ENCODE results near the gene DGKA. TPM values are rescaled to one million over a fixed set of nuclear protein-coding genes. Genes with fewer than 3 reads are reported as not detected.
"Not testable (repeated sequence)": the region's sequence is repeated elsewhere in the genome, so short reads cannot be mapped to it uniquely, and the experiment has no call there.

DGKA gene
- total RNA-seq, 1 experiment from 2014 or later: 58.3 TPM

DNA sequence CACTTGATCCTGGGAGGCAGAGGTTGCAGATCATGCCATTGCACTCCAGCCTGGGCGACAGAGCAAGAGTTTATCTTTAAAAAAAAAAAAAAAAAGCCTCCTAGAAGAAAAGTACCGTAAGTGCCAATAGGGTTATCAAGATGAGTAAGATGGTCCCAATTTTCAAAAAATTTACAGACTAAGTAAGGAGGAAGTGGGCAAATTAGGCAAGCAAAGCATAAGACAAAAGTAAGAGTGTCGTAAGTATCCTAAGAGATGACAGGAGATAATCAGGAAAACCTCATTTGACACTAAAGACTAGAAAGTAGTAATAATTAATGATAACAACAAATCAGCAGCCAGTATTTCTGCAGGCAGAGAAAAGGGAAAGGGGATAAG, 15.5 kb upstream of the DGKA start:
- Histone ChIP-seq H3K27ac (ENCODE audit: low read depth, low read length) (no peak overlapping the region), H2AFZ (ENCODE audit: low read depth, low read length, poor library complexity, severe bottlenecking) (no peak overlapping the region), H3K4me2 (ENCODE audit: low read length) (peak overlapping the region; percentile 48), H3K9me2 (ENCODE audit: insufficient read depth) (no peaks in the 10 kb centered on the region), H3K36me3 (ENCODE audit: control insufficient read depth in 1 of 2, insufficient read depth in 2 of 2, low read length in 2 of 2) (no peaks in the 10 kb centered on the region), H3K4me3 (replicated peaks in 1 of 2; ENCODE audit: low read depth in 1 of 2, low read length in 2 of 2) (no peak overlapping the region), H3K4me1 (ENCODE audit: control insufficient read depth in 1 of 2, insufficient read depth in 2 of 2, low read length in 2 of 2) (peaks cover 27 to 47% of the 10 kb centered on the region in 2 experiments), H3K9me3 (ENCODE audit: control insufficient read depth in 1 of 2, insufficient read depth in 1 of 2, low read depth in 1 of 2, low read length in 2 of 2) (no peaks in the 10 kb centered on the region), H4K20me1 (ENCODE audit: insufficient read depth) (no peaks in the 10 kb centered on the region), H3K79me2 (ENCODE audit: insufficient read depth, low read length) (peaks cover 53% of the 10 kb centered on the region), H3K27me3 (ENCODE audit: insufficient read depth, low read length) (no peaks in the 10 kb centered on the region), H3K9ac (ENCODE audit: low read length) (no peak overlapping the region)
- intact Hi-C loops (cut with micrococcal nuclease): no loop called here
- TF ChIP-seq, protein P1, sequence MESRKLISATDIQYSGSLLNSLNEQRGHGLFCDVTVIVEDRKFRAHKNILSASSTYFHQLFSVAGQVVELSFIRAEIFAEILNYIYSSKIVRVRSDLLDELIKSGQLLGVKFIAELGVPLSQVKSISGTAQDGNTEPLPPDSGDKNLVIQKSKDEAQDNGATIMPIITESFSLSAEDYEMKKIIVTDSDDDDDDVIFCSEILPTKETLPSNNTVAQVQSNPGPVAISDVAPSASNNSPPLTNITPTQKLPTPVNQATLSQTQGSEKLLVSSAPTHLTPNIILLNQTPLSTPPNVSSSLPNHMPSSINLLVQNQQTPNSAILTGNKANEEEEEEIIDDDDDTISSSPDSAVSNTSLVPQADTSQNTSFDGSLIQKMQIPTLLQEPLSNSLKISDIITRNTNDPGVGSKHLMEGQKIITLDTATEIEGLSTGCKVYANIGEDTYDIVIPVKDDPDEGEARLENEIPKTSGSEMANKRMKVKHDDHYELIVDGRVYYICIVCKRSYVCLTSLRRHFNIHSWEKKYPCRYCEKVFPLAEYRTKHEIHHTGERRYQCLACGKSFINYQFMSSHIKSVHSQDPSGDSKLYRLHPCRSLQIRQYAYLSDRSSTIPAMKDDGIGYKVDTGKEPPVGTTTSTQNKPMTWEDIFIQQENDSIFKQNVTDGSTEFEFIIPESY (IDR thresholded peaks at IDR 0.05; ENCODE audit: extremely low read depth, insufficient replicate concordance, low read length): no peak
- RAD21 ChIA-PET (ENCODE audit: low non-redundant PET in 1 of 2, low total read pairs in 2 of 2, uncharacterized antibody in 2 of 2, unreplicated experiment in 2 of 2): interaction anchor here in 1 of 2 experiments (0.7 kb wide), 1 partner anchor 177 kb away, joined by 6 read pairs; no protein-coding TSS in a partner anchor
- POLR2A ChIA-PET: interaction anchor here (0.6 kb wide), 1 partner anchor 79 kb away, joined by 3 read pairs; no protein-coding TSS in a partner anchor
- BruUV-seq (replicated peaks): no TSS peak
- no peak for ATAC-seq
- CTCF ChIA-PET: no interaction called here
- no peak for DNase-seq (ENCODE audit: low read depth, low spot score)

DNA sequence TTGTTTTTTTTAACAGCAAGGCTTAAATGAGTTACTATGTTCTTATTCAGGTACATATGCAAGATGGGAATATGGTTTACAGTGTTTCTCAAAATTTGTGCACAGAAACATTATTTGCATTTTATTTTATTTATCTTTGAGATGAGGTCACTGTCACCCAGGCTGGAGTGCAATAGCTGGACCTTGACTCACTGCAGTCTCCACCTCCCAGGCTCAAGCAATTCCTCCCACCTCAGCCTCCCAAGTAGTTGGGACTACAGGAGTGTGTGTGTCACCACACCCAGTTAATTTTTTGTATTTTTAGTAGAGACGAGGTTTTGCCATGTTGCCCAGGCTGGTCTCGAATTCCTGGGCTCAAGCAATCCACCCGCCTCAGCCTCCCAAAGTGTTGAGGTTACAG, 11.9 kb upstream of the DGKA start:
- H3K4me3 ChIP-seq (replicated peaks in 1 of 2; ENCODE audit: low read depth in 1 of 2, low read length in 2 of 2); DNase-seq (ENCODE audit: low read depth, low spot score); BruUV-seq (replicated peaks); H3K9ac ChIP-seq (ENCODE audit: low read length); H3K27ac ChIP-seq (ENCODE audit: low read depth, low read length); H3K9me2 ChIP-seq (ENCODE audit: insufficient read depth); H3K27me3 ChIP-seq (ENCODE audit: insufficient read depth, low read length); H2AFZ ChIP-seq (ENCODE audit: low read depth, low read length, poor library complexity, severe bottlenecking); H3K9me3 ChIP-seq (ENCODE audit: control insufficient read depth in 1 of 2, insufficient read depth in 1 of 2, low read depth in 1 of 2, low read length in 2 of 2); CTCF ChIA-PET; H3K36me3 ChIP-seq (ENCODE audit: control insufficient read depth in 1 of 2, insufficient read depth in 2 of 2, low read length in 2 of 2); intact Hi-C loops (cut with micrococcal nuclease); RAD21 ChIA-PET (ENCODE audit: low non-redundant PET in 1 of 2, low total read pairs in 2 of 2, uncharacterized antibody in 2 of 2, unreplicated experiment in 2 of 2); H4K20me1 ChIP-seq (ENCODE audit: insufficient read depth): not testable (repeated sequence)
- peak overlapping the region; percentile 39 for H3K4me2 ChIP-seq (ENCODE audit: low read length)
- POLR2A ChIA-PET: interaction anchor here (0.7 kb wide), 1 partner anchor 133 kb away, joined by 5 read pairs; no protein-coding TSS in a partner anchor
- H3K4me1 ChIP-seq (ENCODE audit: control insufficient read depth in 1 of 2, insufficient read depth in 2 of 2, low read length in 2 of 2): peaks cover 27 to 58% of the 10 kb centered on the region in 2 experiments
- H3K79me2 ChIP-seq (ENCODE audit: insufficient read depth, low read length): peaks cover 80% of the 10 kb centered on the region
- ATAC-seq: peak; percentile 67
